Thyroid gland (tissue), 4 donors: ENCODE results near the gene DHX58. TPM values are rescaled to one million over a fixed set of nuclear protein-coding genes. Genes with fewer than 3 reads are reported as not detected.

Experiments used
- DNase-seq, 2 donors: peaks; one replicate each; pipeline ENCODE4 v3.0.0-alpha.2; 2019
- H3K27ac ChIP-seq, 3 donors: fragments of 200-600 bp; sonication (generic); 1 replicate in 2 of 3; 2 replicates in 1 of 3; pipeline ENCODE4 v1.5.1; 2016 to 2019; ENCODE audit warnings: mild to moderate bottlenecking in 1 of 3, moderate library complexity in 1 of 3
- H3K27me3 ChIP-seq: fragments of 200-600 bp; sonication (generic); one replicate; pipeline ENCODE4 v1.5.1; 2019
- H3K36me3 ChIP-seq, 2 donors: fragments of 200-600 bp; sonication (generic); one replicate each; pipeline ENCODE4 v1.5.1; 2016 to 2019
- H3K4me1 ChIP-seq, 2 donors: fragments of 200-600 bp; sonication (generic); one replicate each; pipeline ENCODE4 v1.5.1; 2017 to 2019
- H3K4me3 ChIP-seq, 3 donors: fragments of 200-600 bp; sonication (generic); replicated peaks in 1 of 3; 1 replicate in 2 of 3; 2 replicates in 1 of 3; pipeline ENCODE4 v1.5.1; 2016; ENCODE audit warnings: mild to moderate bottlenecking in 1 of 3
- H3K9me3 ChIP-seq: fragments of 200-600 bp; sonication (generic); one replicate; pipeline ENCODE4 v1.5.1; 2017
- CTCF ChIP-seq, 6 experiments: fragments of 200-600 bp in 3 of 6; fragments of 450-650 bp in 3 of 6; sonication (generic) in 3 of 6; IDR thresholded peaks; one replicate each; pipeline ENCODE4 v1.5.1; 2016 to 2019; ENCODE audit warnings: antibody characterized with exemption in 6 of 6, mild to moderate bottlenecking in 2 of 6, inconsistent platforms in 1 of 6, moderate library complexity in 1 of 6
- POLR2A ChIP-seq, 2 donors: fragments of 450-650 bp; IDR thresholded peaks; one replicate each; pipeline ENCODE4 v1.6.1; 2017; ENCODE audit warnings: antibody characterized with exemption in 2 of 2, mild to moderate bottlenecking in 2 of 2, moderate library complexity in 1 of 2
- WGBS, 2 donors: methylation state at CpG; one replicate each; pipeline ENCODE4 v1.1.5; 2017; 5-methylcytosine and 5-hydroxymethylcytosine counted together
- intact Hi-C: fragments of 100-400 bp; cut with DNase I; formaldehyde crosslinking; loops from one replicate; pipeline ENCODE4 v1.15.1; 2023
- total RNA-seq, 4 donors: library from RNA; depleted of rRNA; stranded (reverse); fragments of >200 nt; gene quantifications; one replicate each; pipeline ENCODE4 v1.2.3, GENCODE V29; 2016

The DHX58 gene
- total RNA-seq, 4 donors from 2014 or later, result 6.4 to 12.9 (median 9.7) TPM

GRCh38 chr17:42081516-42082129 is 30.9 kb downstream of the DHX58 start:
- no peaks in the 10 kb centered on the region for H3K36me3 ChIP-seq
- no peak overlapping the region for H3K27ac ChIP-seq
- TF ChIP-seq CTCF (IDR thresholded peaks at IDR 0.05) (no peak), POLR2A (IDR thresholded peaks at IDR 0.05) (no peak)
- no peak for DNase-seq
- H3K4me1 ChIP-seq, result no peaks in the 10 kb centered on the region
- H3K27me3 ChIP-seq, result no peaks in the 10 kb centered on the region
- WGBS, 2 donors, result 89 to 90% methylated on average over 8 to 9 of the region's 9 CpGs
- H3K4me3 ChIP-seq, result no peak overlapping the region
- H3K9me3 ChIP-seq, result no peaks in the 10 kb centered on the region
- intact Hi-C loops, result no loop called here

- Histone ChIP-seq H3K9me3 (no peaks in the 10 kb centered on the region), H3K27ac (no peak overlapping the region), H3K27me3 (no peaks in the 10 kb centered on the region), H3K4me1 (no peaks in the 10 kb centered on the region), H3K36me3 (no peaks in the 10 kb centered on the region), H3K4me3 (no peak overlapping the region)
- DNase-seq, result no peak
- TF ChIP-seq POLR2A (IDR thresholded peaks at IDR 0.05), result no peak
- TF ChIP-seq CTCF (IDR thresholded peaks at IDR 0.05), result no peak
- intact Hi-C loops, result no loop called here
- 87 to 88% methylated on average over 2 of the region's 2 CpGs for WGBS, 2 donors
Measured at GRCh38 chr17:42079541-42079940, 33.0 kb downstream of the DHX58 start.

- no peaks in the 10 kb centered on the region for H3K36me3 ChIP-seq
- H3K4me1 ChIP-seq, result no peaks in the 10 kb centered on the region
- intact Hi-C loops, result no loop called here
- DNase-seq, result no peak
- WGBS, 2 donors, result 63 to 65% methylated on average over 8 of the region's 8 CpGs
- H3K4me3 ChIP-seq, result no peak overlapping the region
- no peaks in the 10 kb centered on the region for H3K27me3 ChIP-seq
- no peak overlapping the region for H3K27ac ChIP-seq
- TF ChIP-seq CTCF (IDR thresholded peaks at IDR 0.05) (no peak), POLR2A (IDR thresholded peaks at IDR 0.05) (no peak)
- no peaks in the 10 kb centered on the region for H3K9me3 ChIP-seq
Measured at GRCh38 chr17:42078396-42079043, 34.0 kb downstream of the DHX58 start.

GRCh38 chr17:42077755-42078154 is 34.8 kb downstream of the DHX58 start:
- Histone ChIP-seq H3K27ac (no peak overlapping the region), H3K27me3 (no peaks in the 10 kb centered on the region), H3K4me3 (no peak overlapping the region), H3K4me1 (peaks cover 0 to under 1% of the 10 kb centered on the region in 2 donors), H3K36me3 (no peaks in the 10 kb centered on the region), H3K9me3 (no peaks in the 10 kb centered on the region)
- no peak for TF ChIP-seq CTCF (IDR thresholded peaks at IDR 0.05)
- TF ChIP-seq POLR2A (IDR thresholded peaks at IDR 0.05), result no peak
- DNase-seq, result no peak
- WGBS, 2 donors, result 86 to 92% methylated on average over 4 to 5 of the region's 5 CpGs
- intact Hi-C loops, result no loop called here

GRCh38 chr17:42076797-42077559 is 35.5 kb downstream of the DHX58 start:
- H3K36me3 ChIP-seq, result no peaks in the 10 kb centered on the region
- peaks cover 0 to 8% of the 10 kb centered on the region in 2 donors for H3K4me1 ChIP-seq
- H3K9me3 ChIP-seq, result no peaks in the 10 kb centered on the region
- 83 to 95% methylated on average over 4 of the region's 4 CpGs for WGBS, 2 donors
- intact Hi-C loops, result no loop called here
- no peak overlapping the region for H3K27ac ChIP-seq
- no peak overlapping the region for H3K4me3 ChIP-seq
- no peak for TF ChIP-seq POLR2A (IDR thresholded peaks at IDR 0.05)
- no peak for TF ChIP-seq CTCF (IDR thresholded peaks at IDR 0.05)
- peaks cover under 1% of the 10 kb centered on the region for H3K27me3 ChIP-seq
- no peak for DNase-seq
